Prostate gland (tissue), 2 donors: ENCODE measurements around the gene OLIG2. TPM values are rescaled to one million over a fixed set of nuclear protein-coding genes. Genes with fewer than 3 reads are reported as not detected.

Experiments used
- DNase-seq: peaks from one replicate; pipeline ENCODE4 v3.0.0-alpha.2; 2019; ENCODE audit warnings: low spot score
- H3K27ac ChIP-seq, 2 donors: fragments of 200-600 bp; sonication (generic); 2 replicates each; pipeline ENCODE4 v1.5.1; 2017 to 2019
- H3K27me3 ChIP-seq: fragments of 200-600 bp; sonication (generic); replicated peaks from 2 replicates; pipeline ENCODE4 v1.5.1; 2019; ENCODE audit not compliant: insufficient read depth
- H3K36me3 ChIP-seq, 2 donors: fragments of 200-600 bp; sonication (generic); 1 replicate in 1 of 2; 2 replicates in 1 of 2; pipeline versions ENCODE4 v1.5.1 to v1.8.1; 2017 to 2019
- H3K4me1 ChIP-seq: fragments of 200-600 bp; sonication (generic); replicated peaks from 2 replicates; pipeline ENCODE4 v1.5.1; 2019
- H3K4me3 ChIP-seq, 2 donors: fragments of 200-600 bp; sonication (generic); 2 replicates each; pipeline ENCODE4 v1.5.1; 2017 to 2019
- H3K9me3 ChIP-seq: fragments of 200-600 bp; sonication (generic); 2 replicates; pipeline ENCODE4 v1.5.1; 2017
- CTCF ChIP-seq, 4 experiments: fragments of 200-600 bp in 2 of 4; fragments of 450-650 bp in 2 of 4; sonication (generic) in 2 of 4; IDR thresholded peaks; 1 replicate in 3 of 4; 2 replicates in 1 of 4; pipeline ENCODE4 v1.5.1; 2016 to 2019; ENCODE audit warnings: antibody characterized with exemption in 4 of 4, mild to moderate bottlenecking in 2 of 4, moderate library complexity in 2 of 4
- POLR2A ChIP-seq: fragments of 450-650 bp; IDR thresholded peaks from one replicate; pipeline ENCODE4 v1.6.1; 2016; ENCODE audit warnings: antibody characterized with exemption, mild to moderate bottlenecking
- POLR2AphosphoS5 ChIP-seq: sonication (generic); formaldehyde crosslinking; IDR thresholded peaks from one replicate; pipeline ENCODE4 v1.6.1; 2017; ENCODE audit warnings: antibody characterized with exemption
- WGBS: methylation state at CpG from one replicate; pipeline ENCODE4 v1.1.5; 2018; 5-methylcytosine and 5-hydroxymethylcytosine counted together
- intact Hi-C: fragments of 100-400 bp; cut with DNase I; formaldehyde crosslinking; loops from one replicate; pipeline ENCODE4 v1.14.2; 2022
- total RNA-seq, 2 donors: library from RNA; depleted of rRNA; stranded (reverse); fragments of >200 nt; gene quantifications; one replicate each; pipeline ENCODE4 v1.1.0, GENCODE V29; 2016

OLIG2 gene
- total RNA-seq, 2 donors from 2014 or later = not detected

- no peaks in the 10 kb centered on the region for H3K4me1 ChIP-seq
- peaks cover 84% of the 10 kb centered on the region for H3K27me3 ChIP-seq
- intact Hi-C loops = no loop called here
- no peaks in the 10 kb centered on the region for H3K9me3 ChIP-seq
- WGBS = 5% methylated on average over 22 of the region's 22 CpGs
- H3K4me3 ChIP-seq = no peak overlapping the region
- TF ChIP-seq POLR2A (no peak), POLR2AphosphoS5 (no peak)
- H3K27ac ChIP-seq = no peak overlapping the region
- H3K36me3 ChIP-seq = no peaks in the 10 kb centered on the region
- DNase-seq = no peak
Observed at GRCh38 chr21:33025106-33025488, 638 bp upstream of the OLIG2 start.

DNA sequence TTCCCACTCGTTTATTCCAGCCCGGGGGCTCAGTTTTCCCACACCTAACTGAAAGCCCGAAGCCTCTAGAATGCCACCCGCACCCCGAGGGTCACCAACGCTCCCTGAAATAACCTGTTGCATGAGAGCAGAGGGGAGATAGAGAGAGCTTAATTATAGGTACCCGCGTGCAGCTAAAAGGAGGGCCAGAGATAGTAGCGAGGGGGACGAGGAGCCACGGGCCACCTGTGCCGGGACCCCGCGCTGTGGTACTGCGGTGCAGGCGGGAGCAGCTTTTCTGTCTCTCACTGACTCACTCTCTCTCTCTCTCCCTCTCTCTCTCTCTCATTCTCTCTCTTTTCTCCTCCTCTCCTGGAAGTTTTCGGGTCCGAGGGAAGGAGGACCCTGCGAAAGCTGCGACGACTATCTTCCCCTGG is 716 bp downstream of the OLIG2 start:
- Histone ChIP-seq H3K27me3 (peaks cover 90% of the 10 kb centered on the region), H3K4me1 (no peaks in the 10 kb centered on the region), H3K4me3 (no peak overlapping the region), H3K36me3 (no peaks in the 10 kb centered on the region), H3K27ac (no peak overlapping the region), H3K9me3 (no peaks in the 10 kb centered on the region)
- intact Hi-C loops = no loop called here
- DNase-seq = no peak
- TF ChIP-seq CTCF (IDR thresholded peaks at IDR 0.05) (no peak), POLR2AphosphoS5 (no peak), POLR2A (no peak)
- WGBS = 4% methylated on average over 21 of the region's 21 CpGs

GRCh38 chr21:33026878-33027400 is 1.2 kb downstream of the OLIG2 start:
- no peak for DNase-seq
- peaks cover 87% of the 10 kb centered on the region for H3K27me3 ChIP-seq
- H3K4me3 ChIP-seq = no peak overlapping the region

GRCh38 chr21:33027401-33028286 is 1.9 kb downstream of the OLIG2 start:
- DNase-seq = no peak
- H3K9me3 ChIP-seq = no peaks in the 10 kb centered on the region
- H3K4me3 ChIP-seq = no peak overlapping the region
- peaks cover 85% of the 10 kb centered on the region for H3K27me3 ChIP-seq
- no peaks in the 10 kb centered on the region for H3K4me1 ChIP-seq
- H3K27ac ChIP-seq = no peak overlapping the region
- intact Hi-C loops = no loop called here
- 3% methylated on average over 51 of the region's 85 CpGs for WGBS
- no peaks in the 10 kb centered on the region for H3K36me3 ChIP-seq
- TF ChIP-seq POLR2AphosphoS5 (no peak), CTCF (IDR thresholded peaks at IDR 0.05) (no peak), POLR2A (no peak)

More at GRCh38 chr21:33026878-33027400, 1.2 kb downstream of the OLIG2 start:
- no peaks in the 10 kb centered on the region for H3K4me1 ChIP-seq
- H3K36me3 ChIP-seq = no peaks in the 10 kb centered on the region
- H3K9me3 ChIP-seq = no peaks in the 10 kb centered on the region
- no peak overlapping the region for H3K27ac ChIP-seq
- no peak for TF ChIP-seq CTCF (IDR thresholded peaks at IDR 0.05)
- intact Hi-C loops = no loop called here
- 3% methylated on average over 53 of the region's 54 CpGs for WGBS

DNA sequence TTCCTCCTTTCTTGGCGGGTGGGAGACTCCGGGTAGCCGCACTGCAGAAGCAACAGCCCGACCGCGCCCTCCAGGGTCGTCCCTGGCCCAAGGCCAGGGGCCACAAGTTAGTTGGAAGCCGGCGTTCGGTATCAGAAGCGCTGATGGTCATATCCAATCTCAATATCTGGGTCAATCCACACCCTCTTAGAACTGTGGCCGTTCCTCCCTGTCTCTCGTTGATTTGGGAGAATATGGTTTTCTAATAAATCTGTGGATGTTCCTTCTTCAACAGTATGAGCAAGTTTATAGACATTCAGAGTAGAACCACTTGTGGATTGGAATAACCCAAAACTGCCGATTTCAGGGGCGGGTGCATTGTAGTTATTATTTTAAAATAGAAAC is 2.5 kb downstream of the OLIG2 start:
- Histone ChIP-seq H3K4me1 (no peaks in the 10 kb centered on the region), H3K27me3 (peaks cover 86% of the 10 kb centered on the region), H3K36me3 (no peaks in the 10 kb centered on the region), H3K4me3 (no peak overlapping the region), H3K27ac (no peak overlapping the region), H3K9me3 (no peaks in the 10 kb centered on the region)
- TF ChIP-seq POLR2AphosphoS5 (no peak), CTCF (IDR thresholded peaks at IDR 0.05) (no peak), POLR2A (no peak)
- DNase-seq = no peak
- intact Hi-C loops = no loop called here
- 4% methylated on average over 15 of the region's 15 CpGs for WGBS
